GM12878 (cell line): ENCODE measurements around the gene ENDOG. TPM values are rescaled to one million over a fixed set of nuclear protein-coding genes. Genes with fewer than 3 reads are reported as not detected.

ENCODE experiments used
- polyA plus RNA-seq, 11 experiments: library from polyadenylated mRNA; depleted of rRNA in 4 of 11; unstranded in 6 of 11; stranded (reverse) in 5 of 11; fragments of >200 nt; fragmentation: Nextera tagmentation in 4 of 11; fragmentation: Illumina TruSeq in 1 of 11; extraction: Ambion mirVana in 4 of 11; extraction: Trizol in 1 of 11; gene quantifications; 1 replicate in 1 of 11; 2 replicates in 10 of 11; pipeline versions ENCODE4 v1.2.1 to v1.2.3, GENCODE V29; 2011 to 2016; ENCODE audit warnings: inconsistent platforms in 2 of 11, missing spikeins in 2 of 11, low read depth in 1 of 11
- total RNA-seq, 4 experiments: library from RNA; depleted of rRNA in 3 of 4; stranded (reverse); fragments of >200 nt in 3 of 4; fragmentation: Illumina TruSeq in 1 of 4; extraction: Trizol in 1 of 4; gene quantifications; 2 replicates each; pipeline versions ENCODE4 v1.2.1 to v1.2.3, GENCODE V29; 2013 to 2021

ENDOG gene
- total and polyA plus RNA-seq, 10 of the 15 experiments (the other 5 are each of a cell fraction or from before 2014, with no cell fraction given), result 0.84 to 29.2 (median 9.0) TPM

Other genes with a start within 250 kb of the ENDOG start
Only the 7 nearest of the 14 such genes appear.
- 99.0 and 112 TPM in 2 replicates for gene ZDHHC12, start 94.4 kb upstream of the ENDOG start, total RNA-seq (2014; rRNA removed)
- 20.5 and 24.8 TPM in 2 replicates for gene ZDHHC12, start 94.4 kb upstream of the ENDOG start, total RNA-seq (2014; rRNA removed; fragmentation: Illumina TruSeq; extraction: Trizol)
- 67.2 and 75.1 TPM in 2 replicates for gene ZDHHC12, start 94.4 kb upstream of the ENDOG start, total RNA-seq (2021)
- gene ZDHHC12, start 94.4 kb upstream of the ENDOG start, polyA plus RNA-seq (2011; rRNA removed), result 8.3 and 23.7 TPM in 2 replicates
- 1.5 and 13.9 TPM in 2 replicates for gene ZDHHC12, start 94.4 kb upstream of the ENDOG start, polyA plus RNA-seq (2014; fragmentation: Illumina TruSeq; extraction: Trizol)
- 1 to 10 TPM in 1 of 2 experiments, under 1 TPM in 1; 0.95 to 9.9 TPM for gene ZDHHC12, start 94.4 kb upstream of the ENDOG start, polyA plus RNA-seq (2014; fragmentation: Nextera tagmentation; extraction: Ambion mirVana)
- gene ZDHHC12, start 94.4 kb upstream of the ENDOG start, polyA plus RNA-seq (2014; rRNA removed), result 106 and 139 TPM in 2 replicates
- gene ZDHHC12, start 94.4 kb upstream of the ENDOG start, polyA plus RNA-seq (2016; fragmentation: Nextera tagmentation; extraction: Ambion mirVana), result 100 to 1,000 TPM; 129 to 146 TPM
- gene ZER1, start 46.6 kb upstream of the ENDOG start, total RNA-seq (2014; rRNA removed), result 8.9 and 11.2 TPM in 2 replicates
- gene ZER1, start 46.6 kb upstream of the ENDOG start, total RNA-seq (2014; rRNA removed; fragmentation: Illumina TruSeq; extraction: Trizol), result 3.6 and 3.8 TPM in 2 replicates
- gene ZER1, start 46.6 kb upstream of the ENDOG start, total RNA-seq (2021), result 14.0 and 14.7 TPM in 2 replicates
- gene ZER1, start 46.6 kb upstream of the ENDOG start, polyA plus RNA-seq (2011; rRNA removed), result 6.7 and 16.9 TPM in 2 replicates
- 2.2 and 5.8 TPM in 2 replicates for gene ZER1, start 46.6 kb upstream of the ENDOG start, polyA plus RNA-seq (2014; fragmentation: Illumina TruSeq; extraction: Trizol)
- gene ZER1, start 46.6 kb upstream of the ENDOG start, polyA plus RNA-seq (2014; fragmentation: Nextera tagmentation; extraction: Ambion mirVana), result under 1 TPM; 0.32 to 0.47 TPM
- gene ZER1, start 46.6 kb upstream of the ENDOG start, polyA plus RNA-seq (2014; rRNA removed), result 14.5 and 14.7 TPM in 2 replicates
- gene ZER1, start 46.6 kb upstream of the ENDOG start, polyA plus RNA-seq (2016; fragmentation: Nextera tagmentation; extraction: Ambion mirVana), result 1 to 10 TPM; 7.4 to 8.4 TPM
- 9.2 and 10.8 TPM in 2 replicates for gene TBC1D13, start 31.2 kb upstream of the ENDOG start, total RNA-seq (2014; rRNA removed)
- gene TBC1D13, start 31.2 kb upstream of the ENDOG start, total RNA-seq (2014; rRNA removed; fragmentation: Illumina TruSeq; extraction: Trizol), result 6.3 and 7.1 TPM in 2 replicates
- 18.7 and 20.5 TPM in 2 replicates for gene TBC1D13, start 31.2 kb upstream of the ENDOG start, total RNA-seq (2021)
- gene TBC1D13, start 31.2 kb upstream of the ENDOG start, polyA plus RNA-seq (2011; rRNA removed), result 9.5 and 21.2 TPM in 2 replicates
- gene TBC1D13, start 31.2 kb upstream of the ENDOG start, polyA plus RNA-seq (2014; fragmentation: Illumina TruSeq; extraction: Trizol), result 16.3 and 22.1 TPM in 2 replicates
- gene TBC1D13, start 31.2 kb upstream of the ENDOG start, polyA plus RNA-seq (2014; fragmentation: Nextera tagmentation; extraction: Ambion mirVana), result 1 to 10 TPM; 3.0 to 3.1 TPM
- 16.7 and 19.1 TPM in 2 replicates for gene TBC1D13, start 31.2 kb upstream of the ENDOG start, polyA plus RNA-seq (2014; rRNA removed)
- gene TBC1D13, start 31.2 kb upstream of the ENDOG start, polyA plus RNA-seq (2016; fragmentation: Nextera tagmentation; extraction: Ambion mirVana), result 10 to 100 TPM; 22.2 to 23.1 TPM
- gene SPOUT1, start 11.3 kb downstream of the ENDOG start, total RNA-seq (2014; rRNA removed), result 40.5 and 49.2 TPM in 2 replicates
- gene SPOUT1, start 11.3 kb downstream of the ENDOG start, total RNA-seq (2014; rRNA removed; fragmentation: Illumina TruSeq; extraction: Trizol), result 14.3 and 17.3 TPM in 2 replicates
- 75.0 and 77.8 TPM in 2 replicates for gene SPOUT1, start 11.3 kb downstream of the ENDOG start, total RNA-seq (2021)
- gene SPOUT1, start 11.3 kb downstream of the ENDOG start, polyA plus RNA-seq (2011; rRNA removed), result 21.7 and 48.0 TPM in 2 replicates
- gene SPOUT1, start 11.3 kb downstream of the ENDOG start, polyA plus RNA-seq (2014; fragmentation: Illumina TruSeq; extraction: Trizol), result 5.0 and 22.6 TPM in 2 replicates
- 10 to 100 TPM in 1 of 2 experiments, 1 to 10 TPM in 1; 5.7 to 16.4 TPM for gene SPOUT1, start 11.3 kb downstream of the ENDOG start, polyA plus RNA-seq (2014; fragmentation: Nextera tagmentation; extraction: Ambion mirVana)
- 40.7 and 49.1 TPM in 2 replicates for gene SPOUT1, start 11.3 kb downstream of the ENDOG start, polyA plus RNA-seq (2014; rRNA removed)
- 10 to 100 TPM; 85.2 to 95.0 TPM for gene SPOUT1, start 11.3 kb downstream of the ENDOG start, polyA plus RNA-seq (2016; fragmentation: Nextera tagmentation; extraction: Ambion mirVana)
- 12.4 and 12.8 TPM in 2 replicates for gene KYAT1, start 63.5 kb downstream of the ENDOG start, total RNA-seq (2014; rRNA removed)
- 6.3 and 7.4 TPM in 2 replicates for gene KYAT1, start 63.5 kb downstream of the ENDOG start, total RNA-seq (2014; rRNA removed; fragmentation: Illumina TruSeq; extraction: Trizol)
- gene KYAT1, start 63.5 kb downstream of the ENDOG start, total RNA-seq (2021), result 12.2 and 12.7 TPM in 2 replicates
- 8.6 and 14.0 TPM in 2 replicates for gene KYAT1, start 63.5 kb downstream of the ENDOG start, polyA plus RNA-seq (2011; rRNA removed)
- gene KYAT1, start 63.5 kb downstream of the ENDOG start, polyA plus RNA-seq (2014; fragmentation: Illumina TruSeq; extraction: Trizol), result 5.4 and 7.9 TPM in 2 replicates
- 1 to 10 TPM; 5.8 to 6.2 TPM for gene KYAT1, start 63.5 kb downstream of the ENDOG start, polyA plus RNA-seq (2014; fragmentation: Nextera tagmentation; extraction: Ambion mirVana)
- 15.7 and 15.9 TPM in 2 replicates for gene KYAT1, start 63.5 kb downstream of the ENDOG start, polyA plus RNA-seq (2014; rRNA removed)
- gene KYAT1, start 63.5 kb downstream of the ENDOG start, polyA plus RNA-seq (2016; fragmentation: Nextera tagmentation; extraction: Ambion mirVana), result 10 to 100 TPM; 10.3 to 12.8 TPM
- gene LRRC8A, start 63.6 kb downstream of the ENDOG start, total RNA-seq (2014; rRNA removed), result 9.1 and 13.4 TPM in 2 replicates
- 5.9 and 6.9 TPM in 2 replicates for gene LRRC8A, start 63.6 kb downstream of the ENDOG start, total RNA-seq (2014; rRNA removed; fragmentation: Illumina TruSeq; extraction: Trizol)
- 15.7 and 15.9 TPM in 2 replicates for gene LRRC8A, start 63.6 kb downstream of the ENDOG start, total RNA-seq (2021)
- gene LRRC8A, start 63.6 kb downstream of the ENDOG start, polyA plus RNA-seq (2011; rRNA removed), result 3.7 and 8.9 TPM in 2 replicates
- 3.5 and 7.6 TPM in 2 replicates for gene LRRC8A, start 63.6 kb downstream of the ENDOG start, polyA plus RNA-seq (2014; fragmentation: Illumina TruSeq; extraction: Trizol)
- 1 to 10 TPM; 1.6 to 2.3 TPM for gene LRRC8A, start 63.6 kb downstream of the ENDOG start, polyA plus RNA-seq (2014; fragmentation: Nextera tagmentation; extraction: Ambion mirVana)
- gene LRRC8A, start 63.6 kb downstream of the ENDOG start, polyA plus RNA-seq (2014; rRNA removed), result 10.5 and 12.6 TPM in 2 replicates
- 10 to 100 TPM; 15.1 to 15.6 TPM for gene LRRC8A, start 63.6 kb downstream of the ENDOG start, polyA plus RNA-seq (2016; fragmentation: Nextera tagmentation; extraction: Ambion mirVana)
- 0.17 TPM in 1 of 2 replicates, not detected in the other for gene PHYHD1, start 102.5 kb downstream of the ENDOG start, total RNA-seq (2014; rRNA removed)
- not detected in 2 replicates for gene PHYHD1, start 102.5 kb downstream of the ENDOG start, total RNA-seq (2014; rRNA removed; fragmentation: Illumina TruSeq; extraction: Trizol)
- gene PHYHD1, start 102.5 kb downstream of the ENDOG start, total RNA-seq (2021), result not detected in 2 replicates
- gene PHYHD1, start 102.5 kb downstream of the ENDOG start, polyA plus RNA-seq (2011; rRNA removed), result not detected in 2 replicates
- not detected in 2 replicates for gene PHYHD1, start 102.5 kb downstream of the ENDOG start, polyA plus RNA-seq (2014; fragmentation: Illumina TruSeq; extraction: Trizol)
- gene PHYHD1, start 102.5 kb downstream of the ENDOG start, polyA plus RNA-seq (2014; fragmentation: Nextera tagmentation; extraction: Ambion mirVana), result under 1 TPM in 1 of 2 experiments, not detected in 1; 0.09 TPM
- not detected in 2 replicates for gene PHYHD1, start 102.5 kb downstream of the ENDOG start, polyA plus RNA-seq (2014; rRNA removed)
- not detected for gene PHYHD1, start 102.5 kb downstream of the ENDOG start, polyA plus RNA-seq (2016; fragmentation: Nextera tagmentation; extraction: Ambion mirVana)